ENCODE measurements around the gene RBM6.
"Not testable (repeated sequence)": the region's sequence is repeated elsewhere in the genome, so short reads cannot be mapped to it uniquely, and the experiment has no call there.

The RBM6 gene

DNA sequence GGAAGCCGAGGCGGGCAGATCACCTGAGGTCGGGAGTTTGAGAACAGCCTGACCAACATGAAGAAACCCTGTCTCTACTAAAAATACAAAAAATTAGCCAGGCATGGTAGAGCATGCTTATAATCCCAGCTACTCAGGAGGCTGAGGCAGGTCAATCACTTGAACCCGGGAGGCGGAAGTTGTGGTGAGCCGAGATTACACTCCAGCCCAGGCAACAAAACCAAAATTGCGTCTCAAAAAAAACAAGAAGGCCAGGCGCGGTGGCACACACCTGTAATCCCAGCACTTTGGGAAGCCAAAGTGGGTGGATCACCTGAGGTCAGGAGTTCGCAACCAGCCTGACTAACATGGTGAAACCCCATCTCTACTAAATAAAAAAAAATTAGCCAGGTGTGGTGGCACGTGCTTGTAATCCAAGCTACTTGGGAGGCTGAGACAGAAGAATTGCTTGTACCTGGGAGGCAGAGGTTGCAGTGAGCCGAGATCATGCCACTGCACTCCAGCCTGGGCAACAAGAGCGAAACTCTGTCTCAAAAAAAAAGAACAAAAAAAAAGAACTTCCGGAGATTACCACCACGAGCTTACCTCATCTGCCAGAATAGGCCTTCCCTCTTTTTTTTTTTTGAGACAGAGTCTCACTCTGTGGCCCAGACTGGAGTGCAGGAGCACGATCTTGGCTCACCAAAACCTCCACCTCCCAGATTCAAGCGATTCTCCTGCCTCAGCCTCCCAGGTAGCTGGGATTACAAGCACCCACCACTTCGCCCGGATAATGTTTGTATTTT is 22.0 kb upstream of the RBM6 start:
- DNase-seq = not testable (repeated sequence)

DNA sequence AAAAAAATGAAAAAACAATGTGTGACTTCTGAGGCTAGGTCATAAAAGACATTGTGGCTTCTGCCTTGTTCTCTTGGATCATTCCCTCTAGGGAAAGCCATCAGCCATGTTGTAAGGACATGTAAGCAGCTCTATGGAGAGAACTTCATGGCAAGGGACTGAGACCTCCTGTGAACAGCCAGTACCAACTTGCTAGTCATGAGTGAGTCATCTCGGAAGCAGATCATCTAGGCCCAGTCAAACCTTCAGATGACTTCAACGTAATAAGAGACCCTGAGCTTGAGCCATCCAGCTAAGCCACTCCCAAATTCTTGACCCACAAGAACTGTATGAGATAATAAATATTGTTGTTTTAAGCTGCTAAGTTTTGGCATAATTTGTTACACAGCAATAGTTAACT is 15.3 kb upstream of the RBM6 start:
- no peak for DNase-seq

DNA sequence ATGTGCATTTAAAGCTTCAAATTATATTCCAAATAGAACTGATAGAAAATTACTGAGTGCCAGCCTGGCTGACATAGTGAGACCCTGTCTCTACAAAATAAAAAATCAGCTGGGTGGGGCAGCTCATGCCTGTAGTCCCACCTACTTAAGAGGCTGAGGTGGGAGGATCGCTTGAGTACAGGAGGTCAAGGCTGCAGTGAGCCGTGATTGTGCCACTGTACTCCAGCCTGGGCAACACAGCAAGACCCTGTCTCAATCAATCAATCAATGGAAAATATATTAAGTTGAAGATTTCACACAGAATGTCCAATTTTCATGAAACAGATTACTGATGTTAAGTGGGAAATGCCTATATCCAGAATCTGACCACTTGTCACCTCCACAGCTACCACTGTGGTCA is 14.5 kb upstream of the RBM6 start:
- no peak for DNase-seq

GRCh38 chr3:49926117-49926728 is 13.7 kb upstream of the RBM6 start:
- no peak for DNase-seq

GRCh38 chr3:49927798-49928197 is 12.2 kb upstream of the RBM6 start:
- no peak for DNase-seq

GRCh38 chr3:49928481-49929017 is 11.4 kb upstream of the RBM6 start:
- no peak for DNase-seq

GRCh38 chr3:49929291-49930167 is 10.4 kb upstream of the RBM6 start, which contains the start of gene MON1A:
Gene MON1A (minus strand): TSS chr3:49929811. CDS start chr3:49913346, 16,465 bp downstream.
- DNase-seq = peak; percentile 60

DNA sequence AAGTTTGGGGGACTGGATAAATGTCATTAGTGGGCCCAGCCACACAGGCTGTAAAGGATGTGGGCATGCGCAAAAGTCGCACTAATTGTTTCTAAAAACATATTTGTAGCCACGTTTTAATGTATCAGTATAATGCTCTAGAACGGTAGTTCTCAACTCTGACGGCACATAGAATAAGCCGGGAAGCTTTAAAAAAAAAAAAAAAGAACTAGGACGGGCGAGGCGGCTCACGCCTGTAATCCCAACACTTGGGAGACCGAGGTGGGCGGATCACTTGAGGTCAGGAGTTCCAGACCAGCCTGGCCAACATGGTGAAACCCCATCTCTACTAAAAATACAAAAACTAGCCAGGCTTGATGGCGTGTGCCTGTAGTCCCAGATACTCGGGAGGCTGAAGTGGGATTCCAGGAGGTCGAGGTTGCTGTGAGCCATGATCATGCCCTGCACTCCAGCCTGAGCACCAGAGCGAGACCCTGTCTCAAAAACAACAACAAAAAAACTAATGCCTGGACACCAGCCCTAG is 9.7 kb upstream of the RBM6 start:
- DNase-seq = no peak

DNA sequence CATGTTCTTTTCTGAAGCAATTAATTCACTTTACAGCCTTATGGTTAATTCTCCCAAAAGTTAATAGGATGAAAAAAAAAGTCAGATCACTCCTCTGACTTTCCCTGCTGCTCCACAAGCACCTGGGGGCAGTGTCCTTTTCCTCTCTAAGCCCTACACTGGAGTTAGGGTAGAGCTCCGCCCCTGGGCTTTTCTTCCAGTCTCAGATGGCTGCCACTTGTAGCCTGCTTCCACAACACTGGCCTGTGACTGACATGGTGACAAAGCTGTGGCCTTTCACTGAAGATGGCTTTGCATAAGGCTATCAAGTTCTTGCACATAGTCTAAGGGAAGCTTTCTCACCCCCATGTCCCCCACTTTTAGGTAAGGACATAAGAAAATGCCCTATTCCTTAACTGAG is 9.0 kb upstream of the RBM6 start:
- no peak for DNase-seq

DNA sequence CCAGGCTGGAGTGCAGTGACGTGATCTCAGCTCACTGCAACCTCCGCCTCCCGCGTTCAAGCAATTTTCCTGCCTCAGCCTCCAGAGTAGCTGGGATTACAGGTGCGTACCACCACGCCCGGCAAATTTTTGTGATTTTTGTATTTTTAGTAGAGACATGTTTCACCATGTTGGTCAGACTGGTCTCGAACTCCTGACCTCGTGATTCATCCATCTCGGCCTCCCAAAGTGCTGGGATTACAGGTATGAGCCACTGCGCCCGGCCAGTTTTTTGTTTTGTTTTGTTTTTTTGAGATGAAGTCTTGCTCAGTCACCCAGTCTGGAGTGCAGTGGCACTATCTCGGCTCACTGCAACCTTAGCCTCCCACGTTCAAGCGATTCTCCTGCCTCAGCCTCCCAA is 7.7 kb upstream of the RBM6 start:
- DNase-seq = not testable (repeated sequence)

GRCh38 chr3:49937090-49937489 is 2.9 kb upstream of the RBM6 start:
- DNase-seq = no peak

- no peak for DNase-seq
Measured at GRCh38 chr3:49940667-49941249, 808 bp downstream of the RBM6 start.

DNA sequence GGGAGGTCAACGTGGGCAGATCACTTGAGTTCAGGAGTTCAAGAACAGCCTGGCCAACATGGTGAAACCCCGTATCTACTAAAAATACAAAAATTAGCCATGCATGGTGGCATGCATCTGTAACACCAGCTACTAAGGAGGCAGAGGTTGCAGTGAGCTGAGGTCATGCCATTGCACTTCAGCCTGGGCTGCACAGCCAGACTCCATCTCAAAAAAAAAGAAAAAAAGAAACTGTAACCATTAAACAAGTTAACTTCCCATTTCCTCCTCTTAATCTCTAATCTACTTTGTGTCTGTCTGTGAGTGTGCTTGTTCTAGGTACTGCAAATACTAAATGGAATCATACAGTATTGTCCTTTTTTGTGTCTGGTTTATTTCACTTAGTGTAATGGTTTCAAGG is 2.7 kb downstream of the RBM6 start:
- no peak for DNase-seq

- DNase-seq = no peak
Measured at GRCh38 chr3:49952924-49953323, 13.0 kb downstream of the RBM6 start.

DNA sequence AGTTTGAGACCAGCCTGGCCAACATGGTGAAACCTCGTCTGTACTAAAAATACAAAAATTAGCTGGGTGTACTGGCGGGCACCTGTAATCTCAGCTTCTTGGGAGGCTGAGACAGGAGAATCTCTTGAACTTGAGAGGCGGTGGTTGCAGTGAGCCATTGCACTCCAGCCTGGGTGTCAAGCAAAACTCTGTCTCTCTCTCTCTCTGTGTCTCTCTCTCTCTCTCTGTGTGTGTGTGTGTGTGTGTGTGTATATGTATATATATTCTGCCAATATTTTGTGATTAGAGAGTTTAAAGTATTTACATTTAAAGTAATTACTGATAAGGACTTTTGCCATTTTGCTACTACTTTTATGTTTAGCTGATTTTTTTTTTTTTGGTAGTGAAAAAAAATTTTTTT is 15.7 kb downstream of the RBM6 start:
- no peak for DNase-seq

DNA sequence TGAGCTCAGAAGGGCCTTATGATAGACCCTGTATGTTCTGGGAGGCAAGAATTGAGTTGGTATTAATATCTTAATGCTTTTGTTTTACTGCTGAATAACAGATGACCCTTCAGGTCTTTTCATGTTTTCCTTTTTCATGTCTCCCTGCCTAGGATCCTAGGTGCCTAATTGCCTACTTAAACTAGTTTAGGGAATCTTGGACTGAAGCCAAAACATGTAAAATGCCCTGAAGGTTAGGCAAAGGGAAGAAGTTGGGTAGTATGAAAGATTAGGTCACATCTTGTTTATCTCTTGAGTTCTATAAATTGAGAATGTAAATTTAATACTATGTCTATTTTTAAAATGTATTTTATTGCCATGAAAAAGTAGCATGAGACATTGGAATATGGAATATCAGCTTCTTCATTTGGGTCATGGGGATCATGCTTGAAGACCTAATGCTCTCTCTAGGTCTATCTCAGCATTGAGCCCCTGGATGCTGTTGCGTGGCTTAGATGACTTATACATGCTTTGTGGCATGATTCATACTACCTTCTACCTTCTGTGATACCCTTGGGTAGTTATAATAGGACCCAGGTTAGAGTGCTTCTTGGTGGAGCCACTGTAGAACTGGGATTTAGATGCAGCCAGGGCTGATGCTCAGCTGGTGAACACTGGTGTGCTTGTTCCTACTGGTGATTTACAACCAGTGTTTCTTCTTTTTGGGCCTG is 26.4 kb downstream of the RBM6 start:
- no peak for DNase-seq

DNA sequence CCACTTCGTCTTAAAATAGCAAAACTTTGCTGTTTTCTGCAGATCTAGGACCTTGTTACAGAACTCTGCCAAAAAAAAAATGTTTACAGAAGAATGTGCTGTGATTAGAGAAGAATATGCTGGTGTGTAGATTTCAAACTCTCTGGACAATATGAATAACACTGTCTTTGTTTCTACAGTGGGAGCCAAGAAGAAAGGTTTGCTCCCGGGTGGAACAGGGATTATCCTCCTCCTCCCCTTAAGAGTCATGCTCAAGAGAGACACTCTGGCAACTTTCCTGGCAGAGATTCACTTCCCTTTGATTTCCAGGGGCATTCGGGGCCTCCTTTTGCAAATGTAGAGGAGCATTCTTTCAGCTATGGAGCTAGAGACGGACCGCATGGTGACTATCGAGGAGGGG is 27.3 kb downstream of the RBM6 start:
- no peak for DNase-seq

GRCh38 chr3:49968346-49968745 is 28.4 kb downstream of the RBM6 start:
- DNase-seq = no peak

- DNase-seq = no peak
Measured at GRCh38 chr3:49972656-49973055, 32.7 kb downstream of the RBM6 start.

- no peak for DNase-seq
Measured at GRCh38 chr3:49976942-49977341, 37.0 kb downstream of the RBM6 start.

- DNase-seq = no peak
Measured at GRCh38 chr3:49984394-49984793, 44.4 kb downstream of the RBM6 start.

- no peak for DNase-seq
Measured at GRCh38 chr3:49992326-49992725, 52.4 kb downstream of the RBM6 start.

Data from DMS79 (cell line).